GM19025 (cell line): ENCODE data around the gene KCNIP1.

ENCODE experiments used
- ATAC-seq: cut with Tn5 transposase; IDR thresholded peaks from one replicate; pipeline ENCODE4 v1.9.1; 2021; ENCODE audit warnings: mild to moderate bottlenecking, low read depth, moderate library complexity; ENCODE audit not compliant: unreplicated experiment

Gene KCNIP1

GRCh38 chr5:170585273-170585948 is 81.6 kb downstream of the KCNIP1 start:
- no peak for ATAC-seq

GRCh38 chr5:170587808-170588207 is 84.0 kb downstream of the KCNIP1 start:
- ATAC-seq: no peak

GRCh38 chr5:170589643-170590042 is 85.8 kb downstream of the KCNIP1 start:
- ATAC-seq: no peak

- ATAC-seq: no peak
Observed at GRCh38 chr5:170590566-170590965, 86.7 kb downstream of the KCNIP1 start.

- no peak for ATAC-seq
Observed at GRCh38 chr5:170591054-170591453, 87.2 kb downstream of the KCNIP1 start.

GRCh38 chr5:170596482-170597044 is 92.7 kb downstream of the KCNIP1 start:
- no peak for ATAC-seq

- no peak for ATAC-seq
Observed at GRCh38 chr5:170597109-170597751, 93.4 kb downstream of the KCNIP1 start.

GRCh38 chr5:170597872-170598271 is 94.1 kb downstream of the KCNIP1 start:
- no peak for ATAC-seq

GRCh38 chr5:170599756-170600155 is 95.9 kb downstream of the KCNIP1 start:
- no peak for ATAC-seq

- no peak for ATAC-seq
Observed at GRCh38 chr5:170601619-170602018, 97.8 kb downstream of the KCNIP1 start.

GRCh38 chr5:170603109-170603508 is 99.3 kb downstream of the KCNIP1 start:
- ATAC-seq: no peak

GRCh38 chr5:170603578-170604565 is 100.1 kb downstream of the KCNIP1 start:
- ATAC-seq: no peak

GRCh38 chr5:170606941-170607340 is 103.1 kb downstream of the KCNIP1 start:
- ATAC-seq: no peak

GRCh38 chr5:170611449-170612090 is 107.8 kb downstream of the KCNIP1 start:
- ATAC-seq: no peak

GRCh38 chr5:170612256-170612678 is 108.4 kb downstream of the KCNIP1 start:
- ATAC-seq: no peak

GRCh38 chr5:170614065-170614490 is 110.3 kb downstream of the KCNIP1 start:
- ATAC-seq: no peak

- no peak for ATAC-seq
Observed at GRCh38 chr5:170614720-170615119, 110.9 kb downstream of the KCNIP1 start.

- no peak for ATAC-seq
Observed at GRCh38 chr5:170617533-170618490, 114.0 kb downstream of the KCNIP1 start.

GRCh38 chr5:170619869-170620268 is 116.0 kb downstream of the KCNIP1 start:
- no peak for ATAC-seq
